MM.1S (cell line): Measurements from ENCODE around the gene FOXQ1.

Experiments
- DNase-seq: peaks from one replicate; pipeline ENCODE4 v3.0.0-alpha.2; 2015
- H2AFZ ChIP-seq: fragments of 300-600 bp; sonication (generic); 2 replicates; pipeline ENCODE4 v1.6.0; 2016; ENCODE audit warnings: antibody characterized with exemption, low read length
- H3F3A ChIP-seq: fragments of 300-600 bp; sonication (generic); 2 replicates; pipeline ENCODE4 v1.6.1; 2016; ENCODE audit warnings: mild to moderate bottlenecking, antibody characterized with exemption, low read length, moderate library complexity, mixed read lengths; ENCODE audit not compliant: insufficient read depth
- H3K27ac ChIP-seq: fragments of 300-600 bp; sonication (generic); 2 replicates; pipeline ENCODE4 v1.5.1; 2016; ENCODE audit warnings: mild to moderate bottlenecking, low read length
- H3K27me3 ChIP-seq: fragments of 300-600 bp; sonication (generic); replicated peaks from 2 replicates; pipeline ENCODE4 v1.6.0; 2016; ENCODE audit warnings: low read length; ENCODE audit not compliant: insufficient read depth
- H3K36me3 ChIP-seq: fragments of 300-600 bp; sonication (generic); replicated peaks from 2 replicates; pipeline ENCODE4 v1.6.1; 2016; ENCODE audit warnings: mild to moderate bottlenecking, low read length, mixed read lengths; ENCODE audit not compliant: insufficient read depth
- H3K4me1 ChIP-seq: fragments of 300-600 bp; sonication (generic); 2 replicates; pipeline ENCODE4 v1.6.1; 2016; ENCODE audit warnings: low read length, mixed read lengths
- H3K4me2 ChIP-seq: fragments of 300-600 bp; sonication (generic); 2 replicates; pipeline ENCODE4 v1.6.0; 2016; ENCODE audit warnings: low read depth, low read length
- H3K4me3 ChIP-seq: fragments of 300-600 bp; sonication (generic); 2 replicates; pipeline ENCODE4 v1.5.1; 2016; ENCODE audit warnings: low read length, mixed read lengths
- H3K79me2 ChIP-seq: fragments of 300-600 bp; sonication (generic); 2 replicates; pipeline ENCODE4 v1.6.1; 2016; ENCODE audit warnings: mixed run types, low read length, mixed read lengths
- H3K9ac ChIP-seq: fragments of 300-600 bp; sonication (generic); 2 replicates; pipeline ENCODE4 v1.6.1; 2016; ENCODE audit warnings: low read length, mixed read lengths
- H3K9me2 ChIP-seq: fragments of 300-600 bp; sonication (generic); replicated peaks from 2 replicates; pipeline ENCODE4 v1.6.1; 2016; ENCODE audit warnings: mild to moderate bottlenecking, low read length, mixed read lengths; ENCODE audit not compliant: insufficient read depth
- H3K9me3 ChIP-seq: fragments of 300-600 bp; sonication (generic); replicated peaks from 2 replicates; pipeline ENCODE4 v1.6.1; 2016; ENCODE audit warnings: mild to moderate bottlenecking, low read length, mixed read lengths; ENCODE audit not compliant: insufficient read depth
- H4K20me1 ChIP-seq: fragments of 300-600 bp; sonication (generic); 2 replicates; pipeline ENCODE4 v1.6.1; 2016; ENCODE audit warnings: mild to moderate bottlenecking, low read length, moderate library complexity, mixed read lengths; ENCODE audit not compliant: insufficient read depth
- CTCF ChIP-seq: fragments of 300-600 bp; sonication (generic); IDR thresholded peaks from 2 replicates; pipeline ENCODE4 v1.5.1; 2016; ENCODE audit warnings: antibody characterized with exemption, low read length, mixed read lengths
- EZH2 ChIP-seq: fragments of 300-600 bp; sonication (generic); optimal IDR thresholded peaks from 2 replicates; pipeline ENCODE3; 2017; ENCODE audit warnings: low read depth, mild to moderate bottlenecking, antibody characterized with exemption, low read length, mixed read lengths
- EZH2phosphoT487 ChIP-seq: fragments of 300-600 bp; sonication (generic); IDR thresholded peaks from 2 replicates; pipeline ENCODE4 v1.6.1; 2018; ENCODE audit warnings: antibody characterized with exemption, low read length

FOXQ1 gene

GRCh38 chr6:1290805-1291204 lies 21.1 kb upstream of the FOXQ1 start:
- Histone ChIP-seq H3K79me2 (no peaks in the 10 kb centered on the region), H3K9ac (no peak overlapping the region), H3K9me2 (no peaks in the 10 kb centered on the region), H2AFZ (no peak overlapping the region), H3K36me3 (no peaks in the 10 kb centered on the region), H3K4me2 (no peak overlapping the region), H3K27me3 (no peaks in the 10 kb centered on the region), H3K4me3 (no peak overlapping the region), H3K4me1 (no peaks in the 10 kb centered on the region), H3K27ac (no peak overlapping the region), H3F3A (no peaks in the 10 kb centered on the region), H4K20me1 (no peaks in the 10 kb centered on the region), H3K9me3 (no peaks in the 10 kb centered on the region)
- no peak for TF ChIP-seq EZH2
- TF ChIP-seq EZH2phosphoT487 = no peak
- TF ChIP-seq CTCF = no peak
- DNase-seq = no peak

- H3F3A ChIP-seq = no peaks in the 10 kb centered on the region
- no peaks in the 10 kb centered on the region for H3K4me1 ChIP-seq
- H3K4me3 ChIP-seq = no peak overlapping the region
- TF ChIP-seq EZH2phosphoT487 (no peak), CTCF (no peak), EZH2 (no peak)
- DNase-seq = no peak
- no peaks in the 10 kb centered on the region for H3K9me3 ChIP-seq
- no peak overlapping the region for H3K4me2 ChIP-seq
- H3K27me3 ChIP-seq = no peaks in the 10 kb centered on the region
- no peaks in the 10 kb centered on the region for H4K20me1 ChIP-seq
- H3K79me2 ChIP-seq = no peaks in the 10 kb centered on the region
- H3K9me2 ChIP-seq = no peaks in the 10 kb centered on the region
- no peak overlapping the region for H2AFZ ChIP-seq
- H3K27ac ChIP-seq = no peak overlapping the region
- no peaks in the 10 kb centered on the region for H3K36me3 ChIP-seq
- no peak overlapping the region for H3K9ac ChIP-seq
Measured at GRCh38 chr6:1291381-1291780, 20.5 kb upstream of the FOXQ1 start.

- H4K20me1 ChIP-seq = no peaks in the 10 kb centered on the region
- no peak overlapping the region for H3K4me3 ChIP-seq
- no peaks in the 10 kb centered on the region for H3K27me3 ChIP-seq
- H3K36me3 ChIP-seq = no peaks in the 10 kb centered on the region
- H2AFZ ChIP-seq = no peak overlapping the region
- no peaks in the 10 kb centered on the region for H3K9me3 ChIP-seq
- DNase-seq = no peak
- no peak overlapping the region for H3K4me2 ChIP-seq
- H3K9ac ChIP-seq = no peak overlapping the region
- no peak for TF ChIP-seq EZH2
- TF ChIP-seq EZH2phosphoT487 = no peak
- TF ChIP-seq CTCF = no peak
- no peak overlapping the region for H3K27ac ChIP-seq
- no peaks in the 10 kb centered on the region for H3K9me2 ChIP-seq
- H3F3A ChIP-seq = no peaks in the 10 kb centered on the region
- H3K4me1 ChIP-seq = no peaks in the 10 kb centered on the region
- no peaks in the 10 kb centered on the region for H3K79me2 ChIP-seq
Measured at GRCh38 chr6:1295420-1295819, 16.5 kb upstream of the FOXQ1 start.
